HL-60/S4 treated with retinoic acid at 250 ng/mL for 4 days and 3 days (cell line): ENCODE results near the gene KCTD14.

Experiments
- in situ Hi-C: fragments of 300-500 bp; cut with MboI; formaldehyde crosslinking; loops from 2 replicates; pipeline ENCODE4 v1.7.0; 2022; ENCODE audit warnings: low sequenced_read_pairs

Gene KCTD14

GRCh38 chr11:77967121-77967520, 56.0 kb downstream of the KCTD14 start:
- in situ Hi-C loops = no loop called here

GRCh38 chr11:77966338-77966737, 56.7 kb downstream of the KCTD14 start:
- in situ Hi-C loops = no loop called here
